HUES64 (cell line): Measurements from ENCODE around the gene TMC4.
"Not testable (repeated sequence)": the region's sequence is repeated elsewhere in the genome, so short reads cannot be mapped to it uniquely, and the experiment has no call there.

Source experiments
- H3K27ac ChIP-seq: 2 replicates; pipeline ENCODE4 v1.7.0; 2013; ENCODE audit warnings: low read depth, low read length, inconsistent platforms
- H3K27me3 ChIP-seq: 2 replicates; pipeline ENCODE4 v1.6.1; 2013; ENCODE audit warnings: mild to moderate bottlenecking, low read length; ENCODE audit not compliant: insufficient read depth
- H3K36me3 ChIP-seq: 2 replicates; pipeline ENCODE4 v1.6.1; 2013; ENCODE audit warnings: mild to moderate bottlenecking, low read length; ENCODE audit not compliant: insufficient read depth
- H3K4me1 ChIP-seq: 2 replicates; pipeline ENCODE4 v1.6.1; 2013; ENCODE audit warnings: mild to moderate bottlenecking, low read length, moderate library complexity; ENCODE audit not compliant: insufficient read depth
- H3K4me3 ChIP-seq: 2 replicates; pipeline ENCODE4 v1.5.1; 2013; ENCODE audit warnings: mild to moderate bottlenecking, low read length, moderate library complexity
- H3K9ac ChIP-seq: 2 replicates; pipeline ENCODE4 v1.6.1; 2013; ENCODE audit warnings: mild to moderate bottlenecking, low read depth, low read length
- H3K9me3 ChIP-seq: 2 replicates; pipeline ENCODE4 v1.6.1; 2013; ENCODE audit warnings: low read depth, low read length; ENCODE audit not compliant: insufficient read depth
- WGBS: fragments of 150-250, 120-280 bp; methylation state at CpG from one replicate; pipeline ENCODE4 v1.1.7; 2013; ENCODE audit warnings: missing lambda C conversion rate; 5-methylcytosine and 5-hydroxymethylcytosine counted together

TMC4 gene

GRCh38 chr19:54209811-54210494 lies 37.0 kb upstream of the TMC4 start:
- WGBS: 89% methylated on average over 10 of the region's 10 CpGs
- no peaks in the 10 kb centered on the region; the same call in 1 of the 2 replicates for H3K4me1 ChIP-seq
- peaks cover 34% of the 10 kb centered on the region for H3K36me3 ChIP-seq
- H3K27me3 ChIP-seq: no peaks in the 10 kb centered on the region
- H3K9ac ChIP-seq: no peak overlapping the region
- no peaks in the 10 kb centered on the region for H3K9me3 ChIP-seq
- no peak overlapping the region for H3K27ac ChIP-seq
- no peak overlapping the region for H3K4me3 ChIP-seq

GRCh38 chr19:54209058-54209810 lies 36.3 kb upstream of the TMC4 start:
- peak overlapping the region; percentile 70 for H3K27ac ChIP-seq
- H3K27me3 ChIP-seq: no peaks in the 10 kb centered on the region
- no peaks in the 10 kb centered on the region; the same call in 1 of the 2 replicates for H3K4me1 ChIP-seq
- H3K9me3 ChIP-seq: no peaks in the 10 kb centered on the region
- H3K4me3 ChIP-seq: no peak overlapping the region
- no peak overlapping the region for H3K9ac ChIP-seq
- peaks cover 41% of the 10 kb centered on the region for H3K36me3 ChIP-seq
- 70% methylated on average over 24 of the region's 24 CpGs for WGBS

GRCh38 chr19:54208784-54209057 lies 35.8 kb upstream of the TMC4 start:
- Histone ChIP-seq H3K27me3 (no peaks in the 10 kb centered on the region), H3K4me1 (no peaks in the 10 kb centered on the region; the same call in 1 of the 2 replicates), H3K27ac (peak overlapping the region; percentile 70), H3K9ac (peak overlapping the region; percentile 18; the same call in 1 of the 2 replicates), H3K4me3 (no peak overlapping the region), H3K9me3 (no peaks in the 10 kb centered on the region), H3K36me3 (peaks cover 46% of the 10 kb centered on the region)
- WGBS: 77% methylated on average over 8 of the region's 8 CpGs

- H3K27ac ChIP-seq: peak overlapping the region; percentile 70
- WGBS: 84% methylated on average over 18 of the region's 18 CpGs
- H3K36me3 ChIP-seq: peaks cover 52% of the 10 kb centered on the region
Observed at GRCh38 chr19:54207983-54208783, 35.2 kb upstream of the TMC4 start.

GRCh38 chr19:54207676-54207982 lies 34.7 kb upstream of the TMC4 start:
- Histone ChIP-seq H3K4me1 (peaks cover 8% of the 10 kb centered on the region), H3K27me3 (no peaks in the 10 kb centered on the region), H3K4me3 (no peak overlapping the region), H3K9me3 (no peaks in the 10 kb centered on the region), H3K27ac (peak overlapping the region; percentile 70; the same call in 1 of the 2 replicates), H3K36me3 (peaks cover 57% of the 10 kb centered on the region), H3K9ac (0 out of 2 replicates have a peak overlapping the region, but pooled peaks have one; percentile 36)
- WGBS: 94% methylated on average over 5 of the region's 5 CpGs

More at GRCh38 chr19:54207983-54208783, 35.2 kb upstream of the TMC4 start:
- H3K9me3 ChIP-seq: no peaks in the 10 kb centered on the region
- H3K27me3 ChIP-seq: no peaks in the 10 kb centered on the region
- H3K4me1 ChIP-seq: peaks cover 3% of the 10 kb centered on the region
- peak overlapping the region; percentile 18; the same call in 1 of the 2 replicates for H3K9ac ChIP-seq
- H3K4me3 ChIP-seq: no peak overlapping the region

- not testable (repeated sequence) for H3K9ac ChIP-seq, H3K9me3 ChIP-seq, H3K4me3 ChIP-seq, H3K27ac ChIP-seq, H3K27me3 ChIP-seq
- 95% methylated on average over 23 of the region's 23 CpGs for WGBS
- Histone ChIP-seq H3K4me1 (peaks cover 12% of the 10 kb centered on the region), H3K36me3 (peaks cover 62% of the 10 kb centered on the region)
Observed at GRCh38 chr19:54207193-54207592, 34.2 kb upstream of the TMC4 start.

- Histone ChIP-seq H3K9me3 (no peaks in the 10 kb centered on the region), H3K9ac (0 out of 2 replicates have a peak overlapping the region, but pooled peaks have one; percentile 2), H3K27ac (peak overlapping the region; percentile 6; the same call in 1 of the 2 replicates), H3K36me3 (peaks cover 66% of the 10 kb centered on the region), H3K27me3 (no peaks in the 10 kb centered on the region), H3K4me3 (no peak overlapping the region), H3K4me1 (peaks cover 16% of the 10 kb centered on the region)
- WGBS: 94% methylated on average over 13 of the region's 13 CpGs
Observed at GRCh38 chr19:54206831-54207177, 33.8 kb upstream of the TMC4 start.

- H3K9me3 ChIP-seq: no peaks in the 10 kb centered on the region
- H3K4me3 ChIP-seq: no peak overlapping the region
- H3K9ac ChIP-seq: 0 out of 2 replicates have a peak overlapping the region, but pooled peaks have one; percentile 2
- H3K27me3 ChIP-seq: no peaks in the 10 kb centered on the region
- H3K36me3 ChIP-seq: peaks cover 71% of the 10 kb centered on the region
- H3K27ac ChIP-seq: peak overlapping the region; percentile 14; the same call in 1 of the 2 replicates
- H3K4me1 ChIP-seq: peaks cover 20% of the 10 kb centered on the region
- WGBS: 96% methylated on average over 27 of the region's 27 CpGs
Observed at GRCh38 chr19:54206030-54206830, 33.3 kb upstream of the TMC4 start.

- Histone ChIP-seq H3K9me3 (no peaks in the 10 kb centered on the region), H3K27me3 (no peaks in the 10 kb centered on the region), H3K27ac (peak overlapping the region; percentile 45), H3K4me3 (peak overlapping the region; percentile 75; the same call in 1 of the 2 replicates), H3K4me1 (peaks cover 20% of the 10 kb centered on the region), H3K9ac (peak overlapping the region; percentile 97), H3K36me3 (peaks cover 74% of the 10 kb centered on the region)
- WGBS: 93% methylated on average over 4 of the region's 4 CpGs
Observed at GRCh38 chr19:54204767-54205468, 32.0 kb upstream of the TMC4 start.

- peak overlapping the region; percentile 75 for H3K4me3 ChIP-seq
Observed at GRCh38 chr19:54203151-54203611, 30.2 kb upstream of the TMC4 start.

More at GRCh38 chr19:54203151-54203611, 30.2 kb upstream of the TMC4 start:
- peak overlapping the region; percentile 97 for H3K9ac ChIP-seq
- no peaks in the 10 kb centered on the region for H3K27me3 ChIP-seq
- 91% methylated on average over 9 of the region's 9 CpGs for WGBS
- no peaks in the 10 kb centered on the region for H3K9me3 ChIP-seq
- H3K36me3 ChIP-seq: peaks cover 72% of the 10 kb centered on the region
- peak overlapping the region; percentile 65 for H3K27ac ChIP-seq
- peaks cover 20% of the 10 kb centered on the region for H3K4me1 ChIP-seq
